Measurements from ENCODE around the gene PPP1R15A.
"Not testable (repeated sequence)": the region's sequence is repeated elsewhere in the genome, so short reads cannot be mapped to it uniquely, and the experiment has no call there.

Gene PPP1R15A

GRCh38 chr19:48913114-48913889 lies 41.1 kb downstream of the PPP1R15A start:
- H3K36me3 ChIP-seq (ENCODE audit: control insufficient read depth in 1 of 2, insufficient read depth in 2 of 2, low read length in 2 of 2) = peaks cover 48 to 79% of the 10 kb centered on the region in 2 donors
- peaks cover 6 to 7% of the 10 kb centered on the region in 2 donors for H3K4me1 ChIP-seq (ENCODE audit: control insufficient read depth in 1 of 2, insufficient read depth in 2 of 2, low read length in 2 of 2)
- no peak overlapping the region for H3K27ac ChIP-seq (ENCODE audit: low read depth, low read length)
- no peak overlapping the region for H3K9ac ChIP-seq (ENCODE audit: low read depth in 1 of 2, low read length in 2 of 2)
- H3K27me3 ChIP-seq (ENCODE audit: control insufficient read depth in 1 of 2, insufficient read depth in 2 of 2, low read length in 2 of 2) = no peaks in the 10 kb centered on the region
- no peak overlapping the region for H3K4me3 ChIP-seq (ENCODE audit: low read depth in 1 of 2, low read length in 2 of 2)
- H3K9me3 ChIP-seq (ENCODE audit: control insufficient read depth in 1 of 2, low read length in 2 of 2) = no peaks in the 10 kb centered on the region

GRCh38 chr19:48914181-48914580 lies 42.0 kb downstream of the PPP1R15A start:
- Histone ChIP-seq H3K4me3 (ENCODE audit: low read depth in 1 of 2, low read length in 2 of 2) (no peak overlapping the region), H3K27me3 (ENCODE audit: control insufficient read depth in 1 of 2, insufficient read depth in 2 of 2, low read length in 2 of 2) (no peaks in the 10 kb centered on the region), H3K4me1 (ENCODE audit: control insufficient read depth in 1 of 2, insufficient read depth in 2 of 2, low read length in 2 of 2) (no peaks in the 10 kb centered on the region), H3K9ac (ENCODE audit: low read depth in 1 of 2, low read length in 2 of 2) (no peak overlapping the region), H3K9me3 (ENCODE audit: control insufficient read depth in 1 of 2, low read length in 2 of 2) (no peaks in the 10 kb centered on the region), H3K27ac (ENCODE audit: low read depth, low read length) (no peak overlapping the region), H3K36me3 (ENCODE audit: control insufficient read depth in 1 of 2, insufficient read depth in 2 of 2, low read length in 2 of 2) (peaks cover 50 to 82% of the 10 kb centered on the region in 2 donors)

DNA sequence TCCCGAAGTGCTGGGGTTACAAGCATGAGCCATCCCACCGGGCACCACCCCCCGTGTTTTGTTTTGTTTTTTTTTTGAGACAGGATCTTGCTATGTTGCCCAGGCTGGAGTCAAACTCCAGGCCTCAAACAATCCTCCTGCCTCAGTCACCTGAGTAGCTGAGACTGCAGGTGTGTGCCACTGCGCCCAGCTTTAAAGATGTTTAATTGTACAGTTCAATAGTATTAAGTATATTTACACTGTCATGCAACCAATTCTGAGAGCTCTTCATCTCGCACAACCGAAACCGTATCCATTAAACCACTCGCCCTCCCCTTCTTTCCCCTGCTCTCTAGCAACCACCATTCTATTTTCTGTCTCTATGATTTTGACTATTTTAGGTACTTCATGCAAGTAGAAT lies 43.5 kb downstream of the PPP1R15A start:
- H3K27me3 ChIP-seq (ENCODE audit: control insufficient read depth in 1 of 2, insufficient read depth in 2 of 2, low read length in 2 of 2) = no peaks in the 10 kb centered on the region
- no peak overlapping the region for H3K4me3 ChIP-seq (ENCODE audit: low read depth in 1 of 2, low read length in 2 of 2)
- no peaks in the 10 kb centered on the region for H3K4me1 ChIP-seq (ENCODE audit: control insufficient read depth in 1 of 2, insufficient read depth in 2 of 2, low read length in 2 of 2)
- H3K9me3 ChIP-seq (ENCODE audit: control insufficient read depth in 1 of 2, low read length in 2 of 2) = no peaks in the 10 kb centered on the region
- no peak overlapping the region for H3K9ac ChIP-seq (ENCODE audit: low read depth in 1 of 2, low read length in 2 of 2)
- H3K27ac ChIP-seq (ENCODE audit: low read depth, low read length) = no peak overlapping the region
- peaks cover 48 to 82% of the 10 kb centered on the region in 2 donors for H3K36me3 ChIP-seq (ENCODE audit: control insufficient read depth in 1 of 2, insufficient read depth in 2 of 2, low read length in 2 of 2)

DNA sequence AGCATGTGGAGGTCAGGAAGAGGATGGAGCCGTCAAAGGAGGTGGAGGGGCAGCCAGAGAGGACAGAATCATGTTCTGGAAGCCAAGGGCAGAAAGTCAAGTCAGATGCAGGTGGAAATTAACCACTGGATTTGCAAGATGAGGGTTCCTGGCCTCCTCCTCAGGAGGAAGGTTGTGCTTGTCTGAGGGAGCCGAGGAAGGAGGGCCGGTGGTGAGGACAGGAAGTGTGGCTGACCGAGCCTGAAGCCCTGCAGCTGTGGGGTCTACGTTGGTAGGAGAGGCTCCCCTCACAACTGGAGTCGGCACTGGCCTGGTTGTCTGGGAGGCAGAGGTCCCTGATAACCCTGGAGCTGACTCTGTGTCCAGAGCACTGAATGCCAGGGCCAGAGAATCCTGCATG lies 45.9 kb downstream of the PPP1R15A start:
- H3K27ac ChIP-seq (ENCODE audit: low read depth, low read length) = no peak overlapping the region
- H3K4me3 ChIP-seq (ENCODE audit: low read depth in 1 of 2, low read length in 2 of 2) = no peak overlapping the region
- H3K9ac ChIP-seq (ENCODE audit: low read depth in 1 of 2, low read length in 2 of 2) = no peak overlapping the region
- no peaks in the 10 kb centered on the region for H3K27me3 ChIP-seq (ENCODE audit: control insufficient read depth in 1 of 2, insufficient read depth in 2 of 2, low read length in 2 of 2)
- H3K4me1 ChIP-seq (ENCODE audit: control insufficient read depth in 1 of 2, insufficient read depth in 2 of 2, low read length in 2 of 2) = no peaks in the 10 kb centered on the region
- H3K36me3 ChIP-seq (ENCODE audit: control insufficient read depth in 1 of 2, insufficient read depth in 2 of 2, low read length in 2 of 2) = peaks cover 41 to 80% of the 10 kb centered on the region in 2 donors
- H3K9me3 ChIP-seq (ENCODE audit: control insufficient read depth in 1 of 2, low read length in 2 of 2) = no peaks in the 10 kb centered on the region

DNA sequence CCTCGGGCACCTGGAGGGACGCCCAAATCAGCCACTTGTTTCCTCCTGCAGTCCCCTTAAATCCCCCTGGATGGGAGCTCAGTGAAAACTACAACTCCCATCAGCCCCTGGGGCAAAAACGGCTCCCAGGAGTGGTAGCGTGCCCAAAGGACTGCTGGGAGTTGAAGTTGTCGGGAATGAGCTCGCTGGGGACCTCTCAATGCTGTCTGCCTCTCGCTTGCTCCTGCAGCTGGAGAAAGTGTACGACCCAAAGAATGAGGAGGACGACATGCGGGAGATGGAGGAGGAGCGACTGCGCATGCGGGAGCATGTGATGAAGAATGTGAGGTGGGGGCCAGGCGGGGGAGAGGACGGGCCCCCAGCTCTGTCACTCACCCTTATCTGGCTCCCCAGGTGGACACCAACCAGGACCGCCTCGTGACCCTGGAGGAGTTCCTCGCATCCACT lies 46.6 kb downstream of the PPP1R15A start:
- H3K27me3 ChIP-seq (ENCODE audit: control insufficient read depth in 1 of 2, insufficient read depth in 2 of 2, low read length in 2 of 2) = no peaks in the 10 kb centered on the region
- no peaks in the 10 kb centered on the region for H3K4me1 ChIP-seq (ENCODE audit: control insufficient read depth in 1 of 2, insufficient read depth in 2 of 2, low read length in 2 of 2)
- H3K9me3 ChIP-seq (ENCODE audit: control insufficient read depth in 1 of 2, low read length in 2 of 2) = no peaks in the 10 kb centered on the region
- no peak overlapping the region for H3K4me3 ChIP-seq (ENCODE audit: low read depth in 1 of 2, low read length in 2 of 2)
- no peak overlapping the region for H3K27ac ChIP-seq (ENCODE audit: low read depth, low read length)
- peaks cover 37 to 75% of the 10 kb centered on the region in 2 donors for H3K36me3 ChIP-seq (ENCODE audit: control insufficient read depth in 1 of 2, insufficient read depth in 2 of 2, low read length in 2 of 2)
- H3K9ac ChIP-seq (ENCODE audit: low read depth in 1 of 2, low read length in 2 of 2) = no peak overlapping the region

DNA sequence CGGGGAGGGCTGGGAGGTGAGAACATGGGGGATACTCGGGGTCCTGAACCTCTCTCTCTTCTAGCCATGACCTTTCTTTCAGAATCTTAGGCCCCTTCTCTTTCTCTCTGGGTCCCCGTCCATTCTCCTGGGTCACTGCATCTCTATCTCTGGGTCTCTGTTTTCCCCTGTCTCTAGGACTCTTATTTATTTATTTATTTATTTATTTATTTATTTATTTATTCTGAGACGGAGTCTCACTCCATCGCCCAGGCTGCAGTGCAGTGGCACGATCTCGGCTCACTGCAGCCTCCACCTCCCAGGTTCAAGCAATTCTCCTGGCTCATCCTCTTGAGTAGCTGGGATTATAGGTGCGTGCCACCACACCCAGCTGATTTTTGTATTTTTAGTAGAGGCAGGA lies 47.0 kb downstream of the PPP1R15A start:
- H3K9me3 ChIP-seq (ENCODE audit: control insufficient read depth in 1 of 2, low read length in 2 of 2); H3K4me3 ChIP-seq (ENCODE audit: low read depth in 1 of 2, low read length in 2 of 2); H3K4me1 ChIP-seq (ENCODE audit: control insufficient read depth in 1 of 2, insufficient read depth in 2 of 2, low read length in 2 of 2); H3K9ac ChIP-seq (ENCODE audit: low read depth in 1 of 2, low read length in 2 of 2); H3K27ac ChIP-seq (ENCODE audit: low read depth, low read length); H3K27me3 ChIP-seq (ENCODE audit: control insufficient read depth in 1 of 2, insufficient read depth in 2 of 2, low read length in 2 of 2): not testable (repeated sequence)
- H3K36me3 ChIP-seq (ENCODE audit: control insufficient read depth in 1 of 2, insufficient read depth in 2 of 2, low read length in 2 of 2) = peaks cover 36 to 72% of the 10 kb centered on the region in 2 donors

DNA sequence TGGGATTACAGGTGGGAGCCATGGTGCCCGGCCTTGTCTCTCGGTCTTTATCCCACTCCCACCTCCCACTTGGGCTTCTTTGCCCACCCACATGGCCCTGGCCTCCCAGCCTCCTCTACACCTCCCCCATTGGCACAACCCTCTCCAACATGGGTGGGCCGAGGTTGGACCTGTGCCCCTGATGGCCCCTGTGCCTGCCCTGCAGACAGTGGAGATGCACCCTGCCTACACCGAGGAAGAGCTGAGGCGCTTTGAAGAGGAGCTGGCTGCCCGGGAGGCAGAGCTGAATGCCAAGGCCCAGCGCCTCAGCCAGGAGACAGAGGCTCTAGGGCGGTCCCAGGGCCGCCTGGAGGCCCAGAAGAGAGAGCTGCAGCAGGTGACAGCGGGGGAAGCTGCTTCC lies 48.7 kb downstream of the PPP1R15A start:
- H3K36me3 ChIP-seq (ENCODE audit: control insufficient read depth in 1 of 2, insufficient read depth in 2 of 2, low read length in 2 of 2) = peaks cover 28 to 55% of the 10 kb centered on the region in 2 donors
- H3K9me3 ChIP-seq (ENCODE audit: control insufficient read depth in 1 of 2, low read length in 2 of 2) = no peaks in the 10 kb centered on the region
- no peak overlapping the region for H3K9ac ChIP-seq (ENCODE audit: low read depth in 1 of 2, low read length in 2 of 2)
- H3K27me3 ChIP-seq (ENCODE audit: control insufficient read depth in 1 of 2, insufficient read depth in 2 of 2, low read length in 2 of 2) = no peaks in the 10 kb centered on the region
- no peaks in the 10 kb centered on the region for H3K4me1 ChIP-seq (ENCODE audit: control insufficient read depth in 1 of 2, insufficient read depth in 2 of 2, low read length in 2 of 2)
- H3K27ac ChIP-seq (ENCODE audit: low read depth, low read length) = no peak overlapping the region
- H3K4me3 ChIP-seq (ENCODE audit: low read depth in 1 of 2, low read length in 2 of 2) = no peak overlapping the region

DNA sequence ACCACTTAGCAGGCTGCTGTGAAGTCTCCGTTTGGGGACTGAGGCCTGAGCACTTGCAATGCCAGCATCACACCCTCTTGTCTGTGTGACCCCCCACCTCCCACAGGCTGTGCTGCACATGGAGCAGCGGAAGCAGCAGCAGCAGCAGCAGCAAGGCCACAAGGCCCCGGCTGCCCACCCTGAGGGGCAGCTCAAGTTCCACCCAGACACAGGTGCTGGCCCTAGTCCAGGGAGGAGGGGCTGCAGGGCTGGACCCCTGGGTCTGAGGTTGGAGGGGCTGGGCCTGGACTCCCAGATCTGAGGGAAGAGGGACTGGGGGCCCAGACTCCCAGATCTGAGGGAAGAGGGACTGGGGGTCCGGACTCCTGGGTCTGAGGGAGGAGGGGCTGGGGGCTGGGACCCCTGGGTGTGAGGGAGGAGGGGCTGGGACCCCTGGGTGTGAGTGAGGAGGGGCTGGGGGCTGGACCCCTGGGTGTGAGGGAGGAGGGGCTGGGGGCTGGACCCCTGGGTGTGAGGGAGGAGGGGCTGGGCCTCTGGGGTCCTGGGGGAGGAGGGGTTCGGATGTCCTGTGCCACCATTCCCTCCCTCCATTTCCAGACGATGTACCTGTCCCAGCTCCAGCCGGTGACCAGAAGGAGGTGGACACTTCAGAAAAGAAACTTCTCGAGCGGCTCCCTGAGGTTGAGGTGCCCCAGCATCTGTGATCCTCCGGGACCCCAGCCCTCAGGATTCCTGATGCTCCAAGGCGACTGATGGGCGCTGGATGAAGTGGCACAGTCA lies 49.7 kb downstream of the PPP1R15A start:
- H3K9me3 ChIP-seq (ENCODE audit: control insufficient read depth in 1 of 2, low read length in 2 of 2) = no peaks in the 10 kb centered on the region
- no peak overlapping the region for H3K4me3 ChIP-seq (ENCODE audit: low read depth in 1 of 2, low read length in 2 of 2)
- no peak overlapping the region for H3K27ac ChIP-seq (ENCODE audit: low read depth, low read length)
- no peak overlapping the region for H3K9ac ChIP-seq (ENCODE audit: low read depth in 1 of 2, low read length in 2 of 2)
- H3K36me3 ChIP-seq (ENCODE audit: control insufficient read depth in 1 of 2, insufficient read depth in 2 of 2, low read length in 2 of 2) = peaks cover 26 to 50% of the 10 kb centered on the region in 2 donors
- peaks cover 0 to 2% of the 10 kb centered on the region in 2 donors for H3K4me1 ChIP-seq (ENCODE audit: control insufficient read depth in 1 of 2, insufficient read depth in 2 of 2, low read length in 2 of 2)
- H3K27me3 ChIP-seq (ENCODE audit: control insufficient read depth in 1 of 2, insufficient read depth in 2 of 2, low read length in 2 of 2) = no peaks in the 10 kb centered on the region

DNA sequence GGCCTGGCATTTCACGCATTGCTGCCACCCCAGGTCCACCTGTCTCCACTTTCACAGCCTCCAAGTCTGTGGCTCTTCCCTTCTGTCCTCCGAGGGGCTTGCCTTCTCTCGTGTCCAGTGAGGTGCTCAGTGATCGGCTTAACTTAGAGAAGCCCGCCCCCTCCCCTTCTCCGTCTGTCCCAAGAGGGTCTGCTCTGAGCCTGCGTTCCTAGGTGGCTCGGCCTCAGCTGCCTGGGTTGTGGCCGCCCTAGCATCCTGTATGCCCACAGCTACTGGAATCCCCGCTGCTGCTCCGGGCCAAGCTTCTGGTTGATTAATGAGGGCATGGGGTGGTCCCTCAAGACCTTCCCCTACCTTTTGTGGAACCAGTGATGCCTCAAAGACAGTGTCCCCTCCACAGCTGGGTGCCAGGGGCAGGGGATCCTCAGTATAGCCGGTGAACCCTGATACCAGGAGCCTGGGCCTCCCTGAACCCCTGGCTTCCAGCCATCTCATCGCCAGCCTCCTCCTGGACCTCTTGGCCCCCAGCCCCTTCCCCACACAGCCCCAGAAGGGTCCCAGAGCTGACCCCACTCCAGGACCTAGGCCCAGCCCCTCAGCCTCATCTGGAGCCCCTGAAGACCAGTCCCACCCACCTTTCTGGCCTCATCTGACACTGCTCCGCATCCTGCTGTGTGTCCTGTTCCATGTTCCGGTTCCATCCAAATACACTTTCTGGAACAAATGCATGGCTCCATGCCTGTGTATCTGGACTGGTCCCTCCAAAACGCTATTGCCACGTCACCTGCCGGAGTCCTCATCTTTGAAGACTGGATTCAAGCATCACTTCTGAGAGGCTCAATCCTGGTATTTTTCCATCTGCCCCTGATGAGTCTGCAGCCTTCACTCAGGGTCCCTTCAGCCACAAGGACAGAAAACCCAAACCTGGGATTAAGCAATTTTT lies 50.6 kb downstream of the PPP1R15A start:
- Histone ChIP-seq H3K27ac (ENCODE audit: low read depth, low read length) (no peak overlapping the region), H3K36me3 (ENCODE audit: control insufficient read depth in 1 of 2, insufficient read depth in 2 of 2, low read length in 2 of 2) (peaks cover 25 to 49% of the 10 kb centered on the region in 2 donors), H3K9ac (ENCODE audit: low read depth in 1 of 2, low read length in 2 of 2) (no peak overlapping the region)

More for the DNA sequence above, 50.6 kb downstream of the PPP1R15A start:
- peaks cover 0 to 3% of the 10 kb centered on the region in 2 donors for H3K4me1 ChIP-seq (ENCODE audit: control insufficient read depth in 1 of 2, insufficient read depth in 2 of 2, low read length in 2 of 2)
- no peak overlapping the region for H3K4me3 ChIP-seq (ENCODE audit: low read depth in 1 of 2, low read length in 2 of 2)
- H3K27me3 ChIP-seq (ENCODE audit: control insufficient read depth in 1 of 2, insufficient read depth in 2 of 2, low read length in 2 of 2) = no peaks in the 10 kb centered on the region
- H3K9me3 ChIP-seq (ENCODE audit: control insufficient read depth in 1 of 2, low read length in 2 of 2) = no peaks in the 10 kb centered on the region

Measured in duodenal mucosa (tissue), 2 donors.